ENCODE measurements around the gene EEF1E1.

EEF1E1 gene

DNA sequence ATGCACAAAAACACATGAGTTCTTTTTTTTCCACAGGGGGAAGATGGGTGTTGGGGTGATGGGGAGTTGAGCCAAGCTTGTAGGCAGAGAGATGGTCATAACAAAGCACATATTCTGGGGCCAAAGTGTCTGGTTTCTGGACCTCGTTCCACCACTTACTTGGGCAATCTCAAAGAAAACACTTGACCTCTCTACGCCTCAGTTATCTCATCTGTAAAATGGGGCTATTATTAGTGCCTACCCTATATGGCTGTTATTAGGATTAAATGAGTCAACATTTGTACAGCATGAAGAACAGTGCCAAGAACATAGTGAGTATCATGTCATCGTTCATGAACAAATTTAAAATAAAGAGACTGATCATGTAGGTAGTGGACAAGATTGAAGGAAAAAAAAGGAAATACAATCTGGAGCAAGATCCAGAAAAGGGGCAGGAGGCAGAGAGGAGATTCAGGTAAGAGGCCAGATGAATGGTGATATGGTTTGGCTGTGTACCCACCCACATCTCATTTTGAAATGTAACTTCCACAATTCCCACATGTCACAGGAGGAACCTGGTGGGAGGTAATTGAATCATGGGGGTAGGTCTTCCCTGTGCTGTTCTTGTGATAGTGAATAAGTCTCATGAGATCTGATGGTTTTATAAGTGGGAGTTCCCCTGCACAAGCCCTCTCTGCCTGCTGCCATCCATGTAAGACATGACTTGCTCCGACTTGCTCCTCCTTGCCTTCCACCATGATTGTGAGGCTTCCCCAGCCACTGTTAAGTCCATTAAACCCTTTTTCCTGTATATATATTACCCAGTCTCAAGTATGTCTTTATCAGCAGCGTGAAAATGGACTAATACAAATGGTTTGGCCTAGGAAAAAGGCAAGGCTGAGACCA is 14.2 kb downstream of the EEF1E1 start:
- DNase-seq (ENCODE audit: low read depth in 3 of 3) = no peak

DNA sequence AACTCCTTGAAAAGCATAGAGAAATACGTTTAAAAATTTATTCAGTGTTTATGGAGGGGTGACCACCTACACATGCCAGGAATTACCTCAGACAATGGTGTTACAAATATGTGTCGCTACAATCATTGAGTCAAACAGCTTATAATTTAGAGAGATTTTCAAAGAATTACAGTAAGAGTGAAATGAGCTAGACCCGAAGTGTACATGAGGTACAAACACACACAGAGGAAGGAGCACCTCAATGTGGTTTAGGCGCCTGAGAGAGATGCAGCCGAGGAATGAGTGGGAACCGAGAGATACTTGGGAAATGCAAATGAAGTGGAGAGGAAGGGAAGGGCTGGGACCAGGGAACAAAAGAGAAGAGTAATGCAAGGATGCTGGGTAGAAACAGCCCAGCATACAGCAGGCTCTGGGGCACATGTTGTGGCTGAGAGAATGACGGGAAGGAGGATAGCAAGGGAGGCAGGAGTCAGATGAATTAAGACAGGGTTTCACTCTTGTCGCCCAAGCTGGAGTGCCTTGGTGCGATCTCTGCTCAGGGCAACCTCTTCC is 15.5 kb downstream of the EEF1E1 start:
- DNase-seq (ENCODE audit: low read depth in 3 of 3) = no peak

DNA sequence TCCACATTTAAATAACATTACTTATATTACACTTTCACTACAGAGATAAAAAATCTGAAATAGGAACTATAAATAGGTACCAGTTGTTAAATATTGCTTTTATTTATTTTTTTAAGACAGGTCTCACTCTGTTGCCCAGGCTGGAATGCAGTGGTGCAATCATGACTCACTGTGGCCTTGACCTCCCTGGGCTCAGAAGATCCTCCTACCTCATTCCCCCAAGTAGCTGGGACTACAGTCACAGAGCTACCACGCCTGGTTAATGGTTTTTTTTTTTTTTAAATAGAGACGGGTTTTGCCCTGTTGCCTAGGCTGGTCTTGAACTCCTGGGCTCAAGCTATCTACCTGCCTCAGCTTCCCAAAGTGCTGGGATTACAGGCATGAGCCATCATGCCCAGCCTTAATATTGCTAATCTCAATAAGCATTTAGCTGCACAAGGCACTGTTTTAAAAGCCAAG is 17.3 kb downstream of the EEF1E1 start:
- no peak for DNase-seq (ENCODE audit: low read depth in 3 of 3)

DNA sequence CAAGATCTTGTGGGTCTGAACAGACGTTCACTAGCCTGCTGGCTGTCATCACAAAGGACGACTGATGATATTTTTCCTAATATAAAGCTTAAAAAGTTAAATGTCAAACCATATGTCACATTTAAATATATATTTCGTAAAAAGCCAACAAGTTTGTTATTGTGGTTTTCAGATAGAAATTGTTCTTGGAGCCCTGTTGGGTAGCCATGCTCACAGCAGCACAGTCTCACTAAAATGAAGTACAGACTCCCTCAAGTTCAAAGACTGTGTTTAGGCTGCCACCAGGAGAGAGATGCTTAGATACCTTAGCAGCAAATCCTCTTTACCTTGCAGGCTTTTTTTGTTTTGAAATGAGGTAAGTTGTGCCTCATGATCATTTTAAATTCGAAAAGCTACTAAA is 17.8 kb downstream of the EEF1E1 start:
- DNase-seq (ENCODE audit: low read depth in 3 of 3) = no peak

DNA sequence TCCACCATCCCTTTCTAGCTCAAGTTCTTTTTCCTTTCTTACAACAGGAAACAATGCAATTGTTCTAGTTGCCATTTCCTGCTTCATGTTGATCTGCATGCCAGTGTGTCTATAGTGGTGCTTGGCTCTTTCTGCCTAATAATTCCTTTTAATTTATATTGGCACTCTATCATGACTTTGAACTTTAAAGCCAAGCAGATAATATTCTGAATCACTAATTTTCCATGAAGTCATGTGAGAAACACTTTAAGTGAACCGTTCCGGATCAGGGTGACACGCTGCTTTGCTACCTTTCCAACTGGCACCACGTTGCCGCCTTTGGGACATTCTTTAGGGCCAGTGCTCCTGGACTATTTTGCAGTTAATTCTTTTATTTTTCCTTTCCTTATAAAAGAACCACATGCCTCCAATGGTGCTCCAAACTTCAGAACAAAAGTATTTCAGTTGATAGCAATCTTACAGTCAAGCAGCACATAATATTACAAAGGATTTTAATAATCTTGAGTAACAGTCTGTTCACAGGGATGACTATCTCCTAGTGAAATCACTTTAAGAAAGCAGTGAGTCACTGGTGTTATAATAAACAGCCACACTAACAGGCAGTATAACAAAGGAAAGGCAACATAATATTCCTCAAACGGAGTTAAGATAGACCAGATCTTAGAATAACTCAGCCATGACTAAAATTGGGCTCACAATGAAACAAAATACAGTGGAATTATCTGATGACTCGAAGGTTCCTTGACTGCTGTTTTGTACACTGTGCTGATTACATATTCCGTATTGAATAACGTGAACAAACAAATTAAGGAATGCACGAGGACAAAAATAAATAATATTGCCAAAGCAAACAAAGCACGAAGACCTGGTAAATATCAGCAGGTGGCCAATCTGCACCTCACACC is 19.1 kb downstream of the EEF1E1 start:
- DNase-seq (ENCODE audit: low read depth in 3 of 3) = no peak

DNA sequence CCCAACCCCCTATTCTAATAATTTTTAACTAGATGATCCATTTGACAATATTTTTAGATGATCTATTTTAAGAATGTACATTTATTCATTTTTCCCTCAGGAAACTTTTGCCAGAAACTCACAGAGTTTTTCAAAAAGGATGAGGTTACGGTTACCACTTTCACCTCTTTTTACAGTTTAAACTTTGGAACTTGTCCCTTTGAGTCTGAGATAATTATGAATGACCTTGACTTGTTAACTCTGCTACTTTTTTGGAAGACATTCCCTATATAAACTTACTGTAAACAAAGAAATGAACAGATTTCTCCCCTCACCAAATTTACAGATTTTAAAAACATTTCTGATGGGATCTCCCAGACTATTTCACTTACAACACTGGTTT is 19.8 kb downstream of the EEF1E1 start:
- no peak for DNase-seq (ENCODE audit: low read depth in 3 of 3)

DNA sequence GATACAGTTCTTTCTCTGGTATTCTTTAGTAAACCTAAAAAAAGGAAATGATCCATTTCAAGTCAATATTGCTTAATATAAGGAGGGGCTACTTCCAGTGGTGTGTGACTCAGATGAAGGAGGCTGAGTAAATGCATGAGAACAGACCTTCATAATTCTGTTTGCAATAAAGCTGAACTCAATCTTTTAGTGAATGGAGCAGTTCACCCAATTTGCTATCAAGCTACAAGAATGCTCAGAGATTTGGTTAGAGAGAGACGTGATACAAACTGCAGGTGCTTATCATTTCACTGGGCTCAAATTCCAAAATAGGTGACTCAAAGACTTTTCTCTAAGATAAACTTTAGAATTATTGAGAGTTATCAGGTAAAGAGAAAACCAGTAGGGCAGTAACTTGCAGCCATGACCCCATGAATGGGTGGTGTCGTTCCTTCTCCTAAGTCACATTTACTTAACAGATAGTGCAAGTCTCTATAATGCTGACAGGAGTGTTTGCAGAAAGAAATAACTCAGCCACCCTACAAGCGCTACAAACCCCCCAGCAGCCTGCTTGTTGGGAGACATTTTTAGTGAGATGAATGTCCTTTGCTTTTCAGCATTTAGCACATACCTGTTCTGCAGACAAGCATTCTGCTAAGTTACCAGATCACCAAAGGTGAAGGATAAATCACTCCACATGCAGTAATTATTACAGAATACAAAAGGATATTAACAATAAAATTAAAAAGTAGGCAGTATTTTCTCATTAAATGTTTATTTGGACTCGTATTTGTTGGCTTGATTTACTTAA is 21.8 kb downstream of the EEF1E1 start:
- no peak for DNase-seq (ENCODE audit: low read depth in 3 of 3)

DNA sequence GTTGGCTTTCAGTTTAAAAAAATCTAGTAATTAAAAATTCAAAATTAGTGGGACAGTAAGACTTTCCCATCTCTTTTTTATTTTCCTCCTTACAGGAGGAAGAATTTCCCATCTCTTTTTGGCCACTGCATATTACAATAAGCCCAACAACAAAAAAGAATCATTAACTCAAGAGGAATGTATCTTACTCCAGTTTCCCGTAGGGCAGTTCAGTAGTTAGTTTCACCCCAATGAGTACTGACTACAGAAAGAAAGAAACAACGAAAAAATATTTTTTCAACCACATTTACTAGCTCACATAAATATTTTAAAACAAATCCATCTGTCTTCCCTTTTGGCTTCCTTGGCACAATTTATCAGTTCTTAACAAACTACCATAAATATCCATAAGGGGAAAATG is 23.2 kb downstream of the EEF1E1 start:
- no peak for DNase-seq (ENCODE audit: low read depth in 3 of 3)

DNA sequence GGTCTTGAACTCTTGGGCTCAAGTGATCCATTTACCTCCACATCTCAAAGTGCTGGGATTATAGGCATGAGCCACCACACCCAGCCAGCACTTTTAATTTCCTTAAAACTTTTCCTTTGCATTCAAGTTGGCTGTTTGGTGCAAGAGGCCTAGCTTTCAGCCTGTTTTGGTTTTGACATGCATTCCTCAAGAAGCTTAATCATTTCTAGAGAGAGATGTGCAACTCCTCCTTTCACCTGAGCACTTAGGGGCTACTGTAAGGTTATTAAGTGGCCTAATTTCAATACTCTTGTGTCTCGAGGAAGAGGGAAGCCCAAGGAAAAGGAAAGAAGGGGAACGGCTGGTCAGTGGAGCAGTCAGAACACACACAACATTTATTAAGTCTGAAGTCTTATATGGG is 24.4 kb downstream of the EEF1E1 start:
- DNase-seq (ENCODE audit: low read depth in 3 of 3) = no peak

DNA sequence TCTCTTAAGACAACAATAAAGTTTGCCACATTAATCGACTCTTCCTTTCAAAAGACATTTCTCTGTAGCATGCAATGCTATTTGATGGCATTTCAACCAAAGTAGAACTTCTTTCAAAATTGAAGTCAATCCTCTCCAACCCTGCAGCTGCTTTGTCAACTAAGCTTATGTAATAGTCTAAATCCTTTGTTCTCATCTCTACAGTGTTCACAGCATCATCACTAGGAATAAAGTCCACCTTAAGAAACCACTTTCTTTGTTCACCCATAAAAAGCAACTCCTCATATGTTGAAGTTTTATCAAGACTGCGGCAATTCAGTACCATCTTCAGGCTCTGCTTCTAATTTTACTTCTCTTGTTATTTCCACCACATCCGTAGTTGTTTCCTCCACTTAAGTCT is 26.6 kb downstream of the EEF1E1 start:
- DNase-seq (ENCODE audit: low read depth in 3 of 3) = no peak

DNA sequence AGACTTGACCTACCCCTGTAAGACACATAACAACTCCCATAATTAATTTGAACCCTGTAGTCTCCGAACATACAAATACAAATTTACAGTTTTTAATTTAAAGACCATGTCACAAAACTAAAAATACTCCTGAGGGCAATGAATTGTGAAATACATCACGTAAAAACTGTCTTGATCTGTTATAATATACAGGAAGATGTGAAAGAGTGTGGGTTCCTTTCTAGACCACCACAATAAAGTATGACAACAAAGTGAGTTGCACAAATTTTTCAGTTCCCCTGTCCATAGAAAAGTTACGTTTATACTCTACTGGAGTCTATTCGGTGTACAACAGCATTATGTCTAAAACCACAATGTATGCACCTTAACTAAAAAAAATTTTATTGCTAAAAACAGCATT is 27.2 kb downstream of the EEF1E1 start:
- no peak for DNase-seq (ENCODE audit: low read depth in 3 of 3)

DNA sequence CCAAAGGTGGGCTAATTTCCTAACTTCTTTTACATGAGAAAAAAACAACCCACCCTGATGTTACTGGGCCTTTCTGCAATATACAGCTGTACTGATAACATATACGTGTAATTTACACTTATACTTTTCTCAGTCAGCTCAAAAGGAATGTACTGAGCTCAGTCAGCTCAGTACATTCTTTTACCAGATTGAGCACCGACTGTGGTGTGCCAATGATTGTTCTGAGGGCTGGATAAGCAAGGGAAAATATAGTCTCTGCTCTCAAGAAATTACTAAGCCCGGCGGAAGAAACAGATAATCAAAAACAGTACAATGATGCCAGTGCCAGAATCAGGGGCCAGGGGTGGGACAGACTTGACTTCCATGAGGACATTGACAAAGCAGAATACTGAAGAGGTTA is 28.1 kb downstream of the EEF1E1 start:
- DNase-seq (ENCODE audit: low read depth in 3 of 3) = no peak

DNA sequence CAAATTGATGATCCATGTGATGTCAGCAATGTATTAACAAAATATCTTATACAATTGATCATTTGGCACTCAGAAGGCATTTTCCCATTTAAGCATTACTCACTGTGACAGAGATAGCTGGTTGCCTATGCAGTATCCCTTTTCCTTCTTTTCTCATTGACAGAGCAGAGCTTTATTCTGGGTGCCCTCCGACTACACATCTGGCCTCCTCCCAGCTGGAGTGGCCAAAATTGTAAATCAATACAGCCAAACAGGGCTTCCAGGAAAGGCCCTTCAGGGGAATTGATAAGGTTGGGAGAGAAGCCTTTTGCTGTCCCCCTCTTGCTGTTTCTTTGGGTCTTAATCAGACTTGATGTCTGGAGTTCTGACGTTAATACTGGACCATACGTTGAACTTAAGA is 28.6 kb downstream of the EEF1E1 start:
- DNase-seq (ENCODE audit: low read depth in 3 of 3) = no peak

DNA sequence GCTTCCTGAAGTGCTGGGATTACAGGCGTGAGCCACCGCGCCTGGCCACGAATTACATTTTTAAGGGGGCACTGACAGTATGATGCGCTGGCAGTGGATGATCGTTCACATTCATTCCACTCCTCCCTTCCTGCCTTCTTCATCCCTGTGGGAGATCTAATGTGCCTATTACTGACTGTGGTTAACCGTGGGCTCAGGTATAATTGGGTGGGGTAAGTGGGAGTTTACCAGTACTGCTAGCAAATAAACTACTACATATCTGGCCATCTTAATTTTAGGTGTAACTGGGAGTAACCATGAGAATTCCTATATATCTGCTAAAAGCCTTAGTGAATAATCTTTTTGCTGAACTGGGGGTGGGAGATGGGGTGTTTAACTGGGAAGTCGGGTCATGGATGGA is 31.6 kb downstream of the EEF1E1 start:
- DNase-seq (ENCODE audit: low read depth in 3 of 3) = no peak

DNA sequence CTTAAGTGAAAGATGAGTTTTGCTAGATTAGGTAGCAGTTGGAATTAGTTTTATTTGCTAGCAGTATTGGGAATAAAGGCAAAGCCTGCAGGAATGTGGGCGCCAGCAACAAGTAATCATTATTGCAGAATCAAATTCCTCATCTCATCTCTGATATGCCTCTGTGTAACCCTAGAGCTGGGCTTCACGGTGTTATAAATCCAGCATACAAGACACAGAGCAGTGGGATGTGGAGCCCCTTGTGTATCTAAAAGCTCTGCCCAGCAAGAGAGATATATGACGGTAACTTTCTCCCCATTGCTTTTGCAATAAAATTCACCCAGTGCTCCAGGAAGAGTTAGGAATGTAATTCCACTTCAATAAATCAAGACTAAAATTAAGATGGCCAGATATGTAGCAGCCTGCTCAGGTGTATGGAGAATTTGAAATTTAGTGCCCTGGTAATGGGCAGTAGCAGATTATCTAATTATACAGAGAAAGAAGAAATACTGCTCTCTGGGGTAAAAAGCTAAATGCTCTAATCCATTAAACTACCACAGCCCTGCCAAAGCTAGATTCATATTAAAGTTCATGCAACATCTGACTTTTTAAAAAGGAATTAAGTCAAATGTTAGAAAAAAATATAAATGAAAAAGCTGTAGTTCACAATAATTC is 32.6 kb downstream of the EEF1E1 start:
- DNase-seq (ENCODE audit: low read depth in 3 of 3) = no peak

DNA sequence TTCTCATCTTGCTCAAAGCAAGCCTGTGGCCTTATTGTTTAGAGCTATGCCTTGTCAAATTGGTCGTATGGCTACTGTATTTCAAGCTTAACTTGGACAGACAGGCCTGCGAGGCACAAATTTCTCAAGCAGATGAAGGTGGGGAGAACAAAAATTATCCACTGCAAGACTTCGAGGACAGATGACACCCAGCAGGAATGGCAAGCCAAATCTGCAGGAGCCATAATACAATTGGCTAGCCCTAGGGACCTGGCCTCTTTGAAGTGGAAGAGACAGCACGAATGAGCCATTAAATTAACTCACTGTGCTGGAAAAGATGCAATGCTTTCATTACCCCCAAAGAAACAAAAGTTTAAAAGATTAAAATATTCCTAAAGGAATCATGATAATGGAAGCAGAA is 33.2 kb downstream of the EEF1E1 start:
- DNase-seq (ENCODE audit: low read depth in 3 of 3) = no peak

DNA sequence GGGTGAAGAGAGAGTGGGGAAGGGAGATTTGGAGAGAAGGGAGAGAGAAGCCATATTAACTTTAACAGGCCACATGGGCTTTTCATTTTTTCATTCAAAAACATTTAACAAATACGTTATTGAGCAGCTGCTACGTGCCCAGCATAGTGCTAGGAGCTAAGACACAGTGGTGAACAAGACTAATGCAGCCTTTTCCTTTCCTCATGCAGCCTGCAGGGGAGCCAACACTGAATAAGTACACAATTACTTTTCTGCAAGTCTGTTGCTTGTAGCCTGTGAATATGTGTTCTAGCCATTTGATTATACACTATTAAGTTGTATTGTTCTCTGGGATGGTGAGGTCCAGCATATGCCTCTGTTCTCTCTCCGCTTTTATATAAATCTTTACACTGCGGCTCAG is 36.2 kb downstream of the EEF1E1 start:
- no peak for DNase-seq (ENCODE audit: low read depth in 3 of 3)

DNA sequence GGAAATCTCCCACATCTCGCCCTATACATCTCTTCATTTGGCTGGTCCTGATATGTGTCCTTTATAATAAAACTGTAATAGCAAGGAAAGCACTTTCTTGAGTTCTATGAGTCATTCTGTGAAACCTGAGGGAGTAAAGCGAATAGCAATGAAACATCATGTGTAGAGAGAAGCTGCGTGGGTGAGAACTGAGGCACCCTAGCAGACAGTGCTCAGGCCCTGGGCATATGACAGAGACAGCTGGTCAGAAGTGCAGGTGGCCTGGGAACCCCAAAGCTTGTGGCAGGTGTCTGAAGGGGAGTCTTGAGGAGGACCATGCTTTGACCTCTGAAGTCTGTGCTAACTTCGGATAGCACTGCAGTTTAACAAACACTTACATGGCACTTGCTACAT is 36.8 kb downstream of the EEF1E1 start:
- DNase-seq (ENCODE audit: low read depth in 3 of 3) = peak in 1 of 3 experiments; percentile 0

DNA sequence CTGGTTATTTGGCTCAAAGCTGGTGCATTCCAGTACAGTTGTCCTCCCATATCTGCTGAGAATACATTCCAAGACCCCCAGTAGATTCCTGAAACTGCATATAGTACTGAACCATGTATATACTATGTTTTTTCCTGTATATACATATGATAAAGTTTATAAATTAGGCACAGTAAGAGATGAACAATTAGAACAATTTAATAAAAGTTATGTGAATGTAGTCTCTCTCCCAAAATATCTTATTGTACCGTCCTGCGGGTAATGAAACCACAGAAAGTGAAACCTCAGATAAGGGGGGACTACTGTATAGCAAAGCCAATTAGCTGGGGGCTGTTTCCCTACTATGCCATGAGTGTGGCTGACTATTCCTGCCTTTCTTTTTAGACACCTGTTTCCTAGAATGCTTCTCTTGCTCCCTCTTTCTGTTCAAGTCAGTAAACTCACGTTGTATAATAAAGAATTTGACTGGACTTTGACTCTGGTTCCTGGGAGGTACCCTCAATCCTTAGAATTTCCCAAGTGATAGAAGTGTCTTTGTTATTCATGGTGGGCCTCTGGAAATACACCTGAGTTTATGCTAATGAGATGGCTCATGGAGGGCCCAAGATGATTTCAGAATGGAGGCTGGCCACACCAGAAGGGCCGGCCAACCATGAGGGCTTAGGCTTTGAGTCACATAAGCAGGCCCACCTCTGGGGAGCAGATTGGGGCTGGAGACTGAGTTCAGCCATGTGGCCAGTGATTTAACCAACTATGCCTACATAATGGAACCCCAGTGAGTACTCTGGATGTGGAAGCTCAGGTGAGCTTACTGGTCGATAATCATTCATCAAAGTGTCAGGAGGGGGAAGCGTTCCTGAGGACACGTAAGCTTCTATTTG is 37.5 kb downstream of the EEF1E1 start:
- peak in 1 of 3 experiments; percentile 0 for DNase-seq (ENCODE audit: low read depth in 3 of 3)

Data from stimulated activated CD4-positive, alpha-beta T cell treated with anti-CD3 and anti-CD28 coated beads, TNF-alpha, amount 100 ng/mL, for 4 hours (primary cell).